Neural progenitor cell (in vitro differentiated cells): ENCODE data around the gene PARVA. TPM values are rescaled to one million over a fixed set of nuclear protein-coding genes. Genes with fewer than 3 reads are reported as not detected.

Experiments
- DNase-seq: peaks from one replicate; pipeline ENCODE4 v3.0.0-alpha.2; 2016; ENCODE audit warnings: low spot score
- H2AFZ ChIP-seq: fragments of 200-600 bp; sonication (generic); replicated peaks from 2 replicates; pipeline ENCODE4 v1.6.1; 2016; ENCODE audit warnings: antibody characterized with exemption
- H3F3A ChIP-seq: fragments of 200-600 bp; sonication (generic); 2 replicates; pipeline ENCODE4 v1.6.1; 2016; ENCODE audit warnings: antibody characterized with exemption, low read depth
- H3K27ac ChIP-seq: fragments of 200-600 bp; sonication (generic); 2 replicates; pipeline ENCODE4 v1.5.1; 2016; ENCODE audit warnings: mild to moderate bottlenecking
- H3K27me3 ChIP-seq: fragments of 200-600 bp; sonication (generic); 2 replicates; pipeline ENCODE4 v1.6.1; 2016; ENCODE audit warnings: mild to moderate bottlenecking, moderate library complexity
- H3K36me3 ChIP-seq: fragments of 200-600 bp; sonication (generic); 2 replicates; pipeline ENCODE4 v1.5.1; 2016
- H3K4me1 ChIP-seq: fragments of 200-600 bp; sonication (generic); 2 replicates; pipeline ENCODE4 v1.6.1; 2016; ENCODE audit warnings: mixed run types
- H3K4me2 ChIP-seq: fragments of 200-600 bp; sonication (generic); 2 replicates; pipeline ENCODE4 v1.6.1; 2016
- H3K4me3 ChIP-seq: fragments of 200-600 bp; sonication (generic); 2 replicates; pipeline ENCODE4 v1.5.1; 2016
- H3K79me2 ChIP-seq: fragments of 200-600 bp; sonication (generic); 2 replicates; pipeline ENCODE4 v1.6.1; 2016; ENCODE audit warnings: low read depth
- H3K9ac ChIP-seq: fragments of 200-600 bp; sonication (generic); 2 replicates; pipeline ENCODE4 v1.6.1; 2016
- H3K9me3 ChIP-seq: fragments of 200-600 bp; sonication (generic); 2 replicates; pipeline ENCODE4 v1.5.1; 2016; ENCODE audit warnings: low read depth
- H4K20me1 ChIP-seq: fragments of 200-600 bp; sonication (generic); 2 replicates; pipeline ENCODE4 v1.6.1; 2016; ENCODE audit warnings: low read depth
- H3K27ac Mint-ChIP-seq: 3 replicates; pipeline ENCODE4 v1.8.0; 2021; ENCODE audit warnings: mixed read lengths
- H3K27me3 Mint-ChIP-seq: 2 replicates; pipeline ENCODE4 v1.8.0; 2022; ENCODE audit warnings: low read depth, mild to moderate bottlenecking, inconsistent platforms, moderate library complexity, mixed read lengths; ENCODE audit not compliant: insufficient read depth
- H3K36me3 Mint-ChIP-seq: 3 replicates; pipeline ENCODE4 v1.8.0; 2021; ENCODE audit warnings: mixed read lengths
- H3K4me1 Mint-ChIP-seq: 3 replicates; pipeline ENCODE4 v1.8.0; 2021; ENCODE audit warnings: mixed read lengths
- H3K4me3 Mint-ChIP-seq: 3 replicates; pipeline ENCODE4 v1.8.0; 2021; ENCODE audit warnings: mild to moderate bottlenecking, moderate library complexity, mixed read lengths
- H3K9me3 Mint-ChIP-seq: 3 replicates; pipeline ENCODE4 v1.8.0; 2020; ENCODE audit warnings: mixed read lengths
- CTCF ChIP-seq: fragments of 200-600 bp; sonication (generic); IDR thresholded peaks from 2 replicates; pipeline ENCODE4 v1.5.1; 2017; ENCODE audit warnings: antibody characterized with exemption, mild to moderate bottlenecking
- EZH2 ChIP-seq: fragments of 200-600 bp; sonication (generic); IDR thresholded peaks from 2 replicates; pipeline ENCODE4 v1.6.1; 2017; ENCODE audit warnings: antibody characterized with exemption, mild to moderate bottlenecking, moderate library complexity
- EZH2phosphoT487 ChIP-seq: fragments of 200-600 bp; sonication (generic); IDR thresholded peaks from 2 replicates; pipeline ENCODE4 v1.6.1; 2017; ENCODE audit warnings: antibody characterized with exemption
- total RNA-seq: library from RNA; depleted of rRNA; stranded (reverse); fragments of >200 nt; gene quantifications from 2 replicates; pipeline ENCODE4 v1.2.3, GENCODE V29; 2015; ENCODE audit warnings: low replicate concordance

PARVA gene
- total RNA-seq, 1 donor from 2014 or later = 15.3 TPM

DNA sequence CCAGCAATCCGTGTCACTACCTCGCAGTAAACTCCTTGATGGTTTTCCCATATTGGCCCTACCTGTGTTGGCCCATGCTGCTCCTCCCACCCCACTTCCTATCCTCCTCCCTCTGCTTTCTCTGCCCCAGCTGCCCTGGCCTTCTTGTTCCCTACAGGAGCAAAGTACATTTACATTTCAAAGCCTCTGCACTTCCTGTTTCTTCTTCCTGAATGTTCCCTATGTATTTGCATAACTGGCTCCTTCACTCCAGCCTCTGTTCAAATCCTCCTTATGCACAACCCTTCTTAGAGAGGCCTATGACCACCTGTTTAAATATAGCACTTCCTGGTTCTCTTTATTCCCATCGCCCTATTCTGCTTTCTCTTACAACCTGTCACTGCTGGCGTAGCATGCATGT is 62.2 kb downstream of the PARVA start:
- no peak overlapping the region for H2AFZ ChIP-seq
- no peak overlapping the region for H3K27ac ChIP-seq
- H3K4me2 ChIP-seq = no peak overlapping the region
- Mint-ChIP-seq H3K36me3 (peaks cover 2% of the 10 kb centered on the region), H3K4me3 (no peak overlapping the region), H3K4me1 (peaks cover 12% of the 10 kb centered on the region), H3K27ac (no peak overlapping the region), H3K27me3 (no peaks in the 10 kb centered on the region), H3K9me3 (no peaks in the 10 kb centered on the region)
- H4K20me1 ChIP-seq = no peaks in the 10 kb centered on the region
- no peaks in the 10 kb centered on the region for H3K9me3 ChIP-seq
- DNase-seq = no peak
- no peak overlapping the region for H3K4me3 ChIP-seq
- no peaks in the 10 kb centered on the region for H3K79me2 ChIP-seq
- H3K9ac ChIP-seq = no peak overlapping the region
- H3K36me3 ChIP-seq = no peaks in the 10 kb centered on the region
- TF ChIP-seq CTCF = no peak
- no peak for TF ChIP-seq EZH2phosphoT487
- TF ChIP-seq EZH2 = no peak
- no peaks in the 10 kb centered on the region for H3F3A ChIP-seq
- no peaks in the 10 kb centered on the region for H3K27me3 ChIP-seq
- H3K4me1 ChIP-seq = no peaks in the 10 kb centered on the region

DNA sequence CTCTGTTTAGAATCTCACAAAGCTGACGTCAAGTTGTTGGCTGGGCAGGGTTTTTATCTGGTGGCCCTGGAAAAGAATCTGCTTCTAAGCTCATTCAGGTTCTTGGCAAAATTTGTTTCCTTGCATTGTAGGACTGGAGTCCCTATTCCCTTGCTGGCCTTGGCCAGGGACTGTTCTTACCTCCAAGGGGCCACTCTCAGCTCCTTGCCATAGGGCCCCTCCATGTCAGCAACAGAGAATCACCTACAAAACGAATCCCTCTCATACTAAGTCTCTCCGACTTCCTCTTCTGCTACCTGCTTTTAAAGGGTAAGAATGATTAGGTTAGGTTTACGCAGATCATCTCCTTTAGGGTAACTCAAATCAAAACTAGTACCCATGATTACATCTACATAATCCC is 63.2 kb downstream of the PARVA start:
- no peaks in the 10 kb centered on the region for H3K36me3 ChIP-seq
- H3K9me3 ChIP-seq = no peaks in the 10 kb centered on the region
- H3K27ac Mint-ChIP-seq = no peak overlapping the region
- no peaks in the 10 kb centered on the region for H3F3A ChIP-seq
- no peaks in the 10 kb centered on the region for H3K27me3 Mint-ChIP-seq
- TF ChIP-seq EZH2 = no peak
- TF ChIP-seq EZH2phosphoT487 = no peak
- no peak for TF ChIP-seq CTCF
- H2AFZ ChIP-seq = no peak overlapping the region
- H3K4me3 Mint-ChIP-seq = no peak overlapping the region
- no peak for DNase-seq
- H3K27me3 ChIP-seq = no peaks in the 10 kb centered on the region
- no peaks in the 10 kb centered on the region for H3K4me1 ChIP-seq
- H3K4me1 Mint-ChIP-seq = peaks cover 15% of the 10 kb centered on the region
- H3K9me3 Mint-ChIP-seq = no peaks in the 10 kb centered on the region
- H4K20me1 ChIP-seq = no peaks in the 10 kb centered on the region
- H3K36me3 Mint-ChIP-seq = peaks cover 2% of the 10 kb centered on the region
- no peak overlapping the region for H3K4me2 ChIP-seq
- no peak overlapping the region for H3K4me3 ChIP-seq
- H3K27ac ChIP-seq = no peak overlapping the region
- no peaks in the 10 kb centered on the region for H3K79me2 ChIP-seq
- H3K9ac ChIP-seq = no peak overlapping the region

DNA sequence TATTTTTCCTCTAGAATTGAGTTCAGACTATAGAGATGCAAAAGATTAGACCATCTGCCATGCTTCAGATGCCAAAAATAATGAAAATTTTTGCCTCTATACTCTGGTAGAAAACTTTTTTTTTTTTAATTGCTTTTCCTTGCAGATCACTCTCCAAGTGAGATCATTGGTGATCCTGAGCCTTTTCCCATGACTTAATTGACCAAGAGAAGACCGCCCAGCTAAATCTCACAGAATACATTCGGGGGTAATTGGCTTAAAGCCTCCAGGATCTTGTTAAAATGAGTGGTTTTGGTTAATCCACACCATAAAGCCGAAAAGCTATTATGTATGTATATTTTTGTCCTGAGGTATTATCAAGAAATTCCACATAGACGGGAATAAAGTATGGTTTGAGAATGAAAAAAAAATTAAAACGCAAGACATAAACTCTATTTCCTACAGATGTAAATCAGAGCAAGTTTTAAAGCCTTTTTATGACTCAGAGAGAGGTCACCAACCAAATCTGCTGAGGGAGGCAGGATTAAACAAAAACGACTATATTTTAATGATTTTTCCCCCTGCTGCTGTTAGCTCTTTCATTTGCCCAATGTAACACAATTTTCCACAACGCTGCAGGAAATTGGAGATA is 64.0 kb downstream of the PARVA start:
- H3K79me2 ChIP-seq = no peaks in the 10 kb centered on the region
- no peak overlapping the region for H3K27ac ChIP-seq

More for the DNA sequence above, 64.0 kb downstream of the PARVA start:
- DNase-seq = no peak
- H2AFZ ChIP-seq = no peak overlapping the region
- TF ChIP-seq EZH2 (no peak), CTCF (no peak), EZH2phosphoT487 (no peak)
- no peaks in the 10 kb centered on the region for H4K20me1 ChIP-seq
- Mint-ChIP-seq H3K27ac (no peak overlapping the region), H3K27me3 (no peaks in the 10 kb centered on the region), H3K9me3 (no peaks in the 10 kb centered on the region), H3K4me3 (no peak overlapping the region), H3K4me1 (peaks cover 15% of the 10 kb centered on the region), H3K36me3 (peaks cover 2% of the 10 kb centered on the region)
- H3K9me3 ChIP-seq = no peaks in the 10 kb centered on the region
- H3K4me2 ChIP-seq = no peak overlapping the region
- H3F3A ChIP-seq = no peaks in the 10 kb centered on the region
- no peak overlapping the region for H3K4me3 ChIP-seq
- H3K36me3 ChIP-seq = no peaks in the 10 kb centered on the region
- no peak overlapping the region for H3K9ac ChIP-seq
- no peaks in the 10 kb centered on the region for H3K4me1 ChIP-seq
- H3K27me3 ChIP-seq = no peaks in the 10 kb centered on the region
